ENCODE measurements around the gene GBF1. TPM values are rescaled to one million over a fixed set of nuclear protein-coding genes. Genes with fewer than 3 reads are reported as not detected.
A peak's percentile ranks its signal among the peaks of the same experiment; 100 is the strongest.

GBF1 gene, protein sequence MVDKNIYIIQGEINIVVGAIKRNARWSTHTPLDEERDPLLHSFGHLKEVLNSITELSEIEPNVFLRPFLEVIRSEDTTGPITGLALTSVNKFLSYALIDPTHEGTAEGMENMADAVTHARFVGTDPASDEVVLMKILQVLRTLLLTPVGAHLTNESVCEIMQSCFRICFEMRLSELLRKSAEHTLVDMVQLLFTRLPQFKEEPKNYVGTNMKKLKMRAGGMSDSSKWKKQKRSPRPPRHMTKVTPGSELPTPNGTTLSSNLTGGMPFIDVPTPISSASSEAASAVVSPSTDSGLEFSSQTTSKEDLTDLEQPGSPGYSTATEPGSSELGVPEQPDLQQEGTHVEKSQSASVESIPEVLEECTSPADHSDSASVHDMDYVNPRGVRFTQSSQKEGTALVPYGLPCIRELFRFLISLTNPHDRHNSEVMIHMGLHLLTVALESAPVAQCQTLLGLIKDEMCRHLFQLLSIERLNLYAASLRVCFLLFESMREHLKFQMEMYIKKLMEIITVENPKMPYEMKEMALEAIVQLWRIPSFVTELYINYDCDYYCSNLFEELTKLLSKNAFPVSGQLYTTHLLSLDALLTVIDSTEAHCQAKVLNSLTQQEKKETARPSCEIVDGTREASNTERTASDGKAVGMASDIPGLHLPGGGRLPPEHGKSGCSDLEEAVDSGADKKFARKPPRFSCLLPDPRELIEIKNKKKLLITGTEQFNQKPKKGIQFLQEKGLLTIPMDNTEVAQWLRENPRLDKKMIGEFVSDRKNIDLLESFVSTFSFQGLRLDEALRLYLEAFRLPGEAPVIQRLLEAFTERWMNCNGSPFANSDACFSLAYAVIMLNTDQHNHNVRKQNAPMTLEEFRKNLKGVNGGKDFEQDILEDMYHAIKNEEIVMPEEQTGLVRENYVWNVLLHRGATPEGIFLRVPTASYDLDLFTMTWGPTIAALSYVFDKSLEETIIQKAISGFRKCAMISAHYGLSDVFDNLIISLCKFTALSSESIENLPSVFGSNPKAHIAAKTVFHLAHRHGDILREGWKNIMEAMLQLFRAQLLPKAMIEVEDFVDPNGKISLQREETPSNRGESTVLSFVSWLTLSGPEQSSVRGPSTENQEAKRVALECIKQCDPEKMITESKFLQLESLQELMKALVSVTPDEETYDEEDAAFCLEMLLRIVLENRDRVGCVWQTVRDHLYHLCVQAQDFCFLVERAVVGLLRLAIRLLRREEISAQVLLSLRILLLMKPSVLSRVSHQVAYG (N-terminal part only)
- 10 to 100 TPM; 73.4 to 98.5 (median 95.8) TPM for total RNA-seq

DNA sequence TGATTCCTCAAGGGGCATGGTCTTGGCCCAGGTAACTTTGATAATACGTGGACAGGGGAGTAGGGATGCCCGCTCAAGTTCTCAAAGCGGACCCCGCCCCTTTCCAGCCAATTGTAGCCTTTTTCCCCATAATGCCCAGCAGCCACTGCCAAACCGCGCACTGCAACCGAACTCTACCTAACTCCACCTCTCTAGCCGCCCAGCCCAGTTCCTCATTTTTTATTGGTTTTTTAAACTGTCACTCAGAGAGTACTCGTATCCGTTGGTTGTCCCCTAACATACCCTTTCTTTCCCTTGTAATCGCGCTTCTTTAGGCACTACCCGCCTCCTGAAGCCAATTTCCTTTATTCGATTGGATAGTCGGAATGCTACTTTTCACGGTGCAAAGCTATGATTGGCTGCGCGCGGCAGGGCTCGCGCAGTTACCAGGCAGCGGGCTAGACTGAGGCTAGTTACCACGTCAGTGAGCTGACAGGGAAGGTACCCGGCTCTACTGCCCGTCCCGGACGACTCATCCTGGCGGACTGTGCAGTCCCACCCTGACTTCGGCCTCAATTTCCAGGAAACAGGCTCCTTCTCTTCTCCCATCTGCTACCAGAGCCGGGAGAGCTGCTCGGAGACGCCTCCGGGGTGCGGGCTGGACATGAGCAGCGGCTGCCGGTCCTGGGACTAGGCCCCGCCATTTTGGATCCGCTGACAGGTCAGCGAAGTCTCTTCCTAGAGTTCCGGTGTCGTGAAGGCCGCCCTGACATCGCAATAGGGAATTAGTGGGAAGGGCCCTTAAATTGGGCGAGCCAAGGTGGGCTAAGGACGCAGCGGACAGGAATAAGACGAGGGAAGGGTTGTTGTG, at the start of gene GBF1:
Gene GBF1, plus strand, starts transcription at position 451 of the 850 bp plus-strand sequence. CDS start 13,407 bp downstream, outside the sequence.
- Histone ChIP-seq H3K9me3 (no peaks in the 10 kb centered on the region), H3K36me3 (no peaks in the 10 kb centered on the region), H3K4me3 (peak within 1 kb of the TSS; percentile 67 to 87 (median 80)), H3K27ac (peak within 1 kb of the TSS; percentile 82 to 92 (median 88)), H3K4me1 (peaks cover 4 to 67% (median 27%) of the 10 kb centered on the region in 4 donors), H3K27me3 (peaks cover 0 to under 1% of the 10 kb centered on the region in 2 donors)
- peak; percentile 90 to 97 (median 93) for DNase-seq
- TF ChIP-seq POLR2A (IDR thresholded peaks at IDR 0.05): peak; percentile 99
- TF ChIP-seq, protein P1, sequence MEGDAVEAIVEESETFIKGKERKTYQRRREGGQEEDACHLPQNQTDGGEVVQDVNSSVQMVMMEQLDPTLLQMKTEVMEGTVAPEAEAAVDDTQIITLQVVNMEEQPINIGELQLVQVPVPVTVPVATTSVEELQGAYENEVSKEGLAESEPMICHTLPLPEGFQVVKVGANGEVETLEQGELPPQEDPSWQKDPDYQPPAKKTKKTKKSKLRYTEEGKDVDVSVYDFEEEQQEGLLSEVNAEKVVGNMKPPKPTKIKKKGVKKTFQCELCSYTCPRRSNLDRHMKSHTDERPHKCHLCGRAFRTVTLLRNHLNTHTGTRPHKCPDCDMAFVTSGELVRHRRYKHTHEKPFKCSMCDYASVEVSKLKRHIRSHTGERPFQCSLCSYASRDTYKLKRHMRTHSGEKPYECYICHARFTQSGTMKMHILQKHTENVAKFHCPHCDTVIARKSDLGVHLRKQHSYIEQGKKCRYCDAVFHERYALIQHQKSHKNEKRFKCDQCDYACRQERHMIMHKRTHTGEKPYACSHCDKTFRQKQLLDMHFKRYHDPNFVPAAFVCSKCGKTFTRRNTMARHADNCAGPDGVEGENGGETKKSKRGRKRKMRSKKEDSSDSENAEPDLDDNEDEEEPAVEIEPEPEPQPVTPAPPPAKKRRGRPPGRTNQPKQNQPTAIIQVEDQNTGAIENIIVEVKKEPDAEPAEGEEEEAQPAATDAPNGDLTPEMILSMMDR (IDR thresholded peaks at IDR 0.05): no peak

DNA sequence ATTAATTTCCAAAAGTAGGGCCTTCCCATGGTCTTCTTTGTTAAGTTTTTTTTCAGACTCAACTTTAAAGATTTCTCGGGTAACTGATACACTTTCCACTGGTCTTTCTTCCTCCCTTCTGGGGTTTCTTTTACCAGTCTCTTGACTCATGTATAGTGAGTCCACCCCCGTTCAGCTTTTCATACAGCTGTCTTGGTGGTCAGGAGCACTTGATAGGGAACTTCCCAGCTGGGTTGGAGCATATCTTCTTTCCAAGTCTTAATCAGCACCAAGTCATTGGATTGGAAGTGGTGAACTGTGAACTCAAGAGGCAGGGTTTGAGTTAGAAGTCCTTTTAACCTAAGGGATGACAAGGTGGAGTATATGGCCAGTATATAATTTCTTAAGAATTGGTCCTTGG, 48.4 kb upstream of the GBF1 start:
- H3K4me3 ChIP-seq: no peak overlapping the region
- DNase-seq: no peak
- no peaks in the 10 kb centered on the region for H3K36me3 ChIP-seq
- H3K4me1 ChIP-seq: no peaks in the 10 kb centered on the region
- H3K9me3 ChIP-seq: no peaks in the 10 kb centered on the region
- no peaks in the 10 kb centered on the region for H3K27me3 ChIP-seq
- H3K27ac ChIP-seq: no peak overlapping the region
- TF ChIP-seq, protein P1 (IDR thresholded peaks at IDR 0.05): no peak
- no peak for TF ChIP-seq POLR2A (IDR thresholded peaks at IDR 0.05)

DNA sequence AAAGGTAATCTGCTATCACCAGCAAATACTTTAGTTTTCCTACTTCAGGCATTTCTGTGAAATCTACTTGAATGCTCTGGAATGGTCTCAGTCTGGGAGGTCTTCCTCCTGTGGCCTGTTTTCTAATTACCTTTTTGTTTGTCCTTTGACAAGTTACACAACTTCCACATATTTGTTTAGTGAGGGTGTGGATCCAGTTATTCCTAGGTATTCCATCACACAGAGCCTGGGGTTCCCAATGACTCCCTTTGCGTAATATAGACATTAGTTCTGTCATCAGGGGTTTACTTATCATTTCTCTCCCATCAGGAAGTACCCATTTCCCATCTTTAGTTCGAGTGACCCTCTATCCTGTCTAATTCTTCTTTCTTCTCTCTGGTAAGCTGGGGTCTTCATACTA, 47.3 kb upstream of the GBF1 start:
- DNase-seq: no peak
- Histone ChIP-seq H3K27me3 (no peaks in the 10 kb centered on the region), H3K36me3 (no peaks in the 10 kb centered on the region), H3K27ac (no peak overlapping the region), H3K9me3 (no peaks in the 10 kb centered on the region), H3K4me3 (no peak overlapping the region), H3K4me1 (no peaks in the 10 kb centered on the region)
- no peak for TF ChIP-seq POLR2A (IDR thresholded peaks at IDR 0.05)
- TF ChIP-seq, protein P1 (IDR thresholded peaks at IDR 0.05): no peak

DNA sequence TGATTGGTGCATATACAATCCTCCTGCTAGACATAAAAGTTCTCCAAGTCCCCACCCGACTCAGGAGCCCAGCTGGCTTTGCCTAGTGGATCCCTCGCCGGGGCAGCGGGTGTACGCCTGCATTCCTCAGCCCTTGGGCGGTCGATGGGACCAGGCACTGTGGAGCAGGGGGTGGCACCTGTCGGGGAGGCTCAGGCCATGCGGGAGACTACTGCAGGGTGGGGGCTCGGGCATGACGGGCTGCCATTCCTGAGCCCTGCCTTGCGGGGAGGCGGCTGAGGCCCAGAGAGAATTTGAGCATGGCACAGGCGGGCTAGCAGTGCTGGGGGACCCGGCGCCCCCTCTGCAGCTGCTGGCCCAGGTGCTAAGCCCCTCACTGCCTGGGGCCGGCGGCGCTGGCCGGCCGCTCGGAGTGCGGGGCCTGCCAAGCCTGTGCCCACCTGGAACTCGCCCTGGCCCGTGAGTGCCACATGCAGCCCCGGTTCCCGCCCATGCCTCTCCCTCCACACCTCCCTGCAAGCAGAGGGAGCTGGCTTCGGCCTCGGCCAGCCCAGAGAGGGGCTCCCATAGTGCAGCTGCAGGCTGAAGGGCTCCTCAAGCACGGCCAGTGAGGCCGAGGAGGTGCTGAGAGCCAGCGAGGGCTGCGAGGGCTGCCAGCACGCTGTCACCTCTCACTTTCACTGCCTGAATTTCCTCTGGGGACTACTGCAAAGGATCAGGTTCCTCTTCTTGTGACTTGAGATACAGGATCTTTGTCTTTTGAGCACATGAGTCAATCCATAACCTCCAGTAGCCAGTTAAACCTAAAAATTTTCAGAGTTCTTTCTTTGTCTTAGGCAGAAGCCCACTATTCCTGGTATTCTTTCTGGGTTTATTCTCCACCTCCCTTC, 44.3 kb upstream of the GBF1 start:
- H3K9me3 ChIP-seq: peaks cover 0 to 11% (median 3%) of the 10 kb centered on the region in 4 donors
- DNase-seq: no peak
- no peak for TF ChIP-seq POLR2A (IDR thresholded peaks at IDR 0.05)
- TF ChIP-seq, protein P1 (IDR thresholded peaks at IDR 0.05): no peak
- no peak overlapping the region for H3K4me3 ChIP-seq
- no peaks in the 10 kb centered on the region for H3K36me3 ChIP-seq
- H3K4me1 ChIP-seq: no peaks in the 10 kb centered on the region
- no peak overlapping the region for H3K27ac ChIP-seq
- no peaks in the 10 kb centered on the region for H3K27me3 ChIP-seq

Measured in Peyer's patch (tissue), 4 donors.